Activated CD8-positive, alpha-beta memory T cell treated with anti-CD3 and anti-CD28 coated beads for 24 hours (primary cell): ENCODE measurements around the gene CHST8.

ENCODE experiments used
- DNase-seq: peaks from one replicate; pipeline ENCODE4 v3.0.0-alpha.2; 2020

Gene CHST8

GRCh38 chr19:33749016-33749415 lies 127.3 kb downstream of the CHST8 start:
- DNase-seq: no peak

DNA sequence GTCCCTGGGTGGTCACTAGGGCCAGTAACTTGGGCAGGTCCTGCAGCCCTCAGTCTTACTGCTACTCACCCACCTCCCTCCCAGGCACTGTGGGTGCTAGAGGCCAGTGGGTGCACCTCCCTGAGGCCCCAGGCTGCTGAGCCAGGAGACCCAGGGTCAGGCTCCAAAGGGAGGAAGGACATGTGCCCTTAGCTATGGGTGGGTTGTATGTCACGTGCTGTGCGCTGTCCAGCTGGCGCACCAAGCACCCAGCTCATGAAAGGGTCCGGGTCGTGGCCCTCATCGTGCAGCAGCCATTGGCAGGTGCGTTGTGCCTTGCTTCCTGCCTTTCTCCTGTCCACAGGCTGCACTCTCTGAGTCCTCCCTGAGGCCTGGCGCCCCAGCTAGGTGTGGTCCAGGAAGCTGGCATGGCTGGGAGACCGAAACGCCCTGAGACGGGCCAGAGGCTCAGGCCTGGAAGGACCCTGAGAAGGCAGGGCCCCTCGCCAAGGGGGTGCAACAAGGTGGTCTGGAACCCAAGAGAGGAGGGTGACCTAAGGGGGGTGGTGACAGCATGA lies 127.9 kb downstream of the CHST8 start:
- no peak for DNase-seq

GRCh38 chr19:33750587-33751435 lies 129.1 kb downstream of the CHST8 start:
- no peak for DNase-seq

- no peak for DNase-seq
Measured at GRCh38 chr19:33751436-33751770, 129.7 kb downstream of the CHST8 start.

DNA sequence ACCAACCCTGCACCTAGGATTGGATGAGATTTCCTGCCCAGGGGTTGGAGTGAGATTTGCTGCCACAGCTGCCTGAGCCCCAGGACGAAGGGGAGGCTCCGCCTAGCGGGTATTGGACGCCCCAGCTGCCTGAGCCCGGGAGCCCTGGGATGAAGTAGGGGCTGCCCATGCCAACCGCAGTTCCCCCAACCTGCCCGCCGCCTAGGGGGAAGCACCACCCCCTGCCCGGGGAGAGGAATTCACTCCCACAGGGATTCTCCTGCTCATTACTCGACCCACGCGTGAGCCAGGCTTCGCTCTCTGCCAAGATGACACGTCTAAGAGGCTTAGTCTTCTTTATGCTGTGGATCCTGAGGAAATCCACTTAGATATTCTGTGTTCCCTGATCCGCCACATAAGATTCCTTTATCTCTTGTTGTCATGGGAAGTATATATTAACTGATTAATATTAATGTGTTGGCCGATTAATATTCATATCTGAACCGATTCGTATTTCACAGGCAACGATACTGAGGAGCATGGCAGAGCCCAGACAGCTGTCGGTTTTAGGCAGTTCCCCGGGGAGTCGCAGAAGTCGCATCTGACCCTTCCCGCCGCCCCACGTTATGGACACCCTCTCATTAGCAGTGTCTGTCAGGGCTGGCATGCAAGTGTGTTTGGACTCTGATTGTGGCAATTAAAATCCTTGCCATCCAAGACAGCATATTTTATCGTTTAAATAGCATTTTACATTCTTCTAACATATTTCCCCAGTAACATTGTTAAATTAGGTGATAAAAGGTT lies 130.5 kb downstream of the CHST8 start:
- no peak for DNase-seq

DNA sequence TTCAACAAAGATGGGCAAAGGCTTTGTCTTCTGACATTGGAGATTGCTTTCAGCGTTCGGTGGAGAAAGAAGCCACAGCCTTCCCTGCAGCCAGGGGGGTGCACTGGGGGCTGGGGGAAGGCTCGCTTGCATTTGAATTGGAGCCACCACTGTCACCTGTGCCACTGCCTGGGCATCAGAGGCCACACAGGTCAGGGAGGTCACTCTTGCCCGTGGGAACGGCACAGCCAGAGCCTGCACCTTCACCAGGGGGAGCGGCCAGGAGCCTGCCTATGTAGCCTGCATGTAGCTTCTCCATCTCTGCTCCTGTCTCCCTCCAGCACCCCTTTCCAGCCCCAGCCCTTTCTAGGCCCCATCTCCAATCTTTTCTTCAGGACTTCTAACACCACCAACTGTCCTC lies 131.2 kb downstream of the CHST8 start:
- DNase-seq: no peak

DNA sequence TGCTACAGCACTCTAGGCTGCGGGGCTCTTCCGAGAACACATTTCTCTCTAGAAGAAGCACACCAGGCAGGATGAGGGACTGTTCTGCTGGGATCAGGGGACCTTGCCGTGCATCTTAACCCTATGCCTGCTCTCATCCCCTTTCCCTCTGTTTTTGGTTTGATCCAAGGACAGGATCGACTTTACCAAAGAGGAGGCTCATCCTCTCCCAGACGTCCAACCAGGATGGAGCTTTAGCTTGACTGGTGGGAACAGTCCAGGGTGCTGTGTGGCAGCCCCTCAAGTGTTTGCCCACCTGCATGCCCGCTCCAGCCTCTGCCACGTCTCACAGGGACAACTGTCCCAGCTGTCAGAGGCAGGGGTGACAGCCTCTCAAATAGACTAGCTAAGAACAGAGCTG lies 132.6 kb downstream of the CHST8 start:
- no peak for DNase-seq

DNA sequence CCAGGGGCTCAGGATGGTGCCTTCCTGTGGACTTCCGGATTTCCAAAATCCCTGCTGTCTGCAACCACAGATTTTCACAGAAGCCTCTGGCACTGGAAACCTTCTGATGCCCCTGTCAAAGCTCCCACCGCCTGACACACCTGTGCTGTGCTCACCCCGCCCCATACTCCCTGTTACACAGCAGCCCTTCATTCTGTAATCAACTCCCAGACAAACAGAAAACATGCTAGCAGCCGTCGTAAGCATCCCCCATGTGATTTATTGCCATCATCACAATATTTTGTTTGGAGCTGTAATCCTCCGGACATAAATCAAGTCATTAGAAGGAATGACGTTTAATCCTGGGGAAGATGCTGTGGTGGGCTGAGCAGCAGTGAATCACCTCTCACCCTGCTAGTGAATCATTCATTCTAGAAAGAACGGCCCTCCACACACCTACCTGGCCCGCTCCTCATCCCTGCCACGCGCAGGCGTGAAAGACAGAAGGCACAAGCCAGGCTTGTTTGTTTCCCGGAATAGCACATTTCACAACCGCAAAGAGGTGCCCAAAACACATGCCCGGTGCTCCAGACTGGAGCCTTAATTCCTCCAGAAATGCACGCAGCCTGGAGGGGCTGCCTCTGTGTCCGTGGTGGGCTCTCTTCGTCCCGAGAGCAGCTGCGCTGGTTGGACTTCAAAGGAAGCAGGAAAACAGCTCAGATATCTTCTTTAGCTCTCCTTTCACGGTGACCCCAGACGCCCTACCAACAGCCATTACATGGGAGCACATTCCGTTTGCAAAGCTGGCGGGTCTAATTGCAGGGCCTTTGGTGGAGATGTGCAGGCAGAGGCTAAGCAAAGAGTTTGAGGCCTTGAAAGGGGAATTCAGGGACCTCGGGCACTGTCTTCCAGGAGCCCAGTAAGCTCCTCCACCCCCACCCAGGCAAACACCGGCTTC lies 133.6 kb downstream of the CHST8 start:
- no peak for DNase-seq

- DNase-seq: no peak
Measured at GRCh38 chr19:33756177-33756576, 134.4 kb downstream of the CHST8 start.

DNA sequence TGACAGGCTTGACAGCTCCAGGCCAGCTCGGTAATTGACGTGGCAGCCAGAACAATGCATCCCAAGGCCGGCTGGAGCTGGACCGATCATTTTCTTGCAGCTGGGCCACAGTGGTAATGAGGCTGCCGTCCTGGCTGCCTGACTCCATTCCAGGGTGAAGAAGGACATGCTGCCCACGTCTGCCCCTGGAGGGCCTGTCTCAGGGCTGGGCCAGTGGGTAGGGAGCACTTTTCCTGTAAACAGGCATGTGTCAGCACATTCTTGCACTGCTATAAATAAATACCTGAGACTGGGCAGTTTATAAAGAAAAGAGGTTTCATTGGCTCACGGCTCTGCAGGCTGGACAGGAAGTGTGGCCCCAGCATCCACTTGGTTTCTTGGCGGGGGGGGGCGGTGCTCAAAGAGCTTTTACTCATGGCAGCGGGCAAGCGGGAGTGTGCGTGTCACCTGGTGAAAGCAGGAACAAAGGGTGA lies 136.8 kb downstream of the CHST8 start:
- no peak for DNase-seq

DNA sequence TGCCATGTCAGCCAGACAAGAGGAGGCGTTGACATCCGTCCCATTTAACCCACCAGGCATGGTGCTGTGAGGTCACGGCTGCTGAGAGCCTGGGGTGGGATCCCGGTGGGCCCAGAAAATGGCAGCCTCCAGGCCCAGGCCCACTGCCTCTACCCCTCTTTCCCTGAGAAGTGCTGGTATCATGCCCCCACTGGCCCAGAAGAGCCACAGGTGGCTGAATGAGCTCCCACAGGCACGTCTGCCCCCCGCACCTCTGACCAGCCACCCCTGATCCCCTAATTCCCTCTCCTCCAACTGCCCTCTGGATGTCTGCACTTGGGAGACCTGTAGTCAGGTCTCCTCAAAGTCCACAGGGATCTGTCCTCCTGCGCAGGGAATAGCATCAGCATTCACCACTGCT lies 137.6 kb downstream of the CHST8 start:
- no peak for DNase-seq

- no peak for DNase-seq
Measured at GRCh38 chr19:33763633-33764371, 142.0 kb downstream of the CHST8 start.

GRCh38 chr19:33766623-33767022 lies 144.9 kb downstream of the CHST8 start:
- no peak for DNase-seq

GRCh38 chr19:33767898-33768413 lies 146.2 kb downstream of the CHST8 start:
- DNase-seq: no peak

DNA sequence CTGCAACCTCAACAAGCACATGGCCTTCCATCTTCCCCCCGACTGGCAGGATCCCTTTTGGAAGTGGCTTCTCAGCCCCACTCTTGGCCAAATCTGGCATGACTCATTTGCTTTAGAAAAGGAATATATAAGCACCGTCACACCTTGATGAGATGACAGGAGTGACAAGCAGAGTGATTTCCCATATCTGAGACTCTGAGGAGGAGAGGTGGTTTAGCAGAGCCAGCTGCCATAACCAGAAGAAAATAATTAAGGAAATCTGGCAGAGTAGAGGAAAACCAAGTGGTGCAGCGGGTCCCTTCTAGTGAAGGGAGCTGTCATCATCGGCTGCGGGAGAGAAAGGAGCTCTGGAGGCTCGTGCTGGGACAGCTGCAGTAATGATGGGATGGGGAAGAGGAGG lies 147.5 kb downstream of the CHST8 start:
- no peak for DNase-seq

GRCh38 chr19:33770107-33770506 lies 148.4 kb downstream of the CHST8 start:
- no peak for DNase-seq

- DNase-seq: peak; percentile 86
Measured at GRCh38 chr19:33771384-33772101, 149.8 kb downstream of the CHST8 start.

- no peak for DNase-seq
Measured at GRCh38 chr19:33772102-33772857, 150.5 kb downstream of the CHST8 start.

DNA sequence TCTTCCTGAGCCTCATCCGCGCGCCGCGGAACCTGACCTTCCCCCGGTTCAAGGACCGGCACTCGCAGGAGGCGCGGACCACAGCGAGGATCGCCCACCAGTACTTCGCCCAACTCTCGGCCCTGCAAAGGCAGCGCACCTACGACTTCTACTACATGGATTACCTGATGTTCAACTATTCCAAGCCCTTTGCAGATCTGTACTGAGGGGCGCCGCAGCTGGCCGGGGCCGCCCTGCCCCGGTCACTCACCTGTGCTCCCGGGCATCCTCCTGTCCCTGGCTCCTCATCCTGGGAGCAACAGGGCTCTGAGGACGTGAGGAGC lies 151.1 kb downstream of the CHST8 start:
- no peak for DNase-seq
